HepG2 (cell line): ENCODE measurements around the gene CACNG7. TPM values are rescaled to one million over a fixed set of nuclear protein-coding genes. Genes with fewer than 3 reads are reported as not detected.
A peak's percentile ranks its signal among the peaks of the same experiment; 100 is the strongest.

ENCODE experiments used
- AHR ChIP-seq: IDR thresholded peaks from 2 replicates; pipeline ENCODE4 v1.6.1; 2018; ENCODE audit warnings: missing genetic modification reagents, missing compliant biosample characterization
- BRF2 ChIP-seq: sonication (generic); formaldehyde crosslinking; IDR thresholded peaks from 2 replicates; pipeline ENCODE4 v1.8.1; 2022; ENCODE audit warnings: mild to moderate bottlenecking, missing genetic modification reagents
- ELF1 ChIP-seq: sonication (generic); formaldehyde crosslinking; IDR thresholded peaks from 2 replicates; pipeline ENCODE4 v1.4.0; 2020; ENCODE audit warnings: missing genetic modification reagents
- GZF1 ChIP-seq: sonication (generic); formaldehyde crosslinking; IDR thresholded peaks from 2 replicates; pipeline ENCODE4 v1.5.1; 2020; ENCODE audit warnings: mild to moderate bottlenecking, missing genetic modification reagents
- KDM5A ChIP-seq: fragments of 200-600 bp; sonication (generic); IDR thresholded peaks from 2 replicates; pipeline ENCODE4 v1.7.0; 2018; ENCODE audit warnings: antibody characterized with exemption, mild to moderate bottlenecking, low read length, borderline replicate concordance
- MIER3 ChIP-seq: IDR thresholded peaks from 2 replicates; pipeline ENCODE4 v1.6.1; 2016; ENCODE audit warnings: missing compliant biosample characterization, borderline replicate concordance
- MTF1 ChIP-seq: sonication (generic); formaldehyde crosslinking; IDR thresholded peaks from 2 replicates; pipeline ENCODE4 v1.5.0; 2020; ENCODE audit warnings: missing genetic modification reagents
- NBN ChIP-seq: fragments of 450-650 bp; conservative IDR thresholded peaks from 2 replicates; pipeline ENCODE4 v1.6.1; 2017
- NCOA1 ChIP-seq: sonication (generic); formaldehyde crosslinking; IDR thresholded peaks from 2 replicates; pipeline ENCODE4 v1.9.0; 2021; ENCODE audit warnings: missing genetic modification reagents
- NFATC3 ChIP-seq: sonication (generic); formaldehyde crosslinking; IDR thresholded peaks from 2 replicates; pipeline ENCODE4 v1.5.1; 2020; ENCODE audit warnings: mild to moderate bottlenecking, missing genetic modification reagents
- NFKB2 ChIP-seq: sonication (generic); formaldehyde crosslinking; IDR thresholded peaks from 2 replicates; pipeline ENCODE4 v1.4.0; 2020; ENCODE audit warnings: missing genetic modification reagents, borderline replicate concordance
- NONO ChIP-seq, 2 experiments: fragments of 450-650 bp in 1 of 2; sonication (generic) in 1 of 2; formaldehyde crosslinking in 1 of 2; IDR thresholded peaks in 1 of 2; conservative IDR thresholded peaks in 1 of 2; 2 replicates each; pipeline versions ENCODE4 v1.6.1 to v1.8.0; 2017 to 2022; ENCODE audit warnings: mild to moderate bottlenecking in 1 of 2, missing genetic modification reagents in 1 of 2, moderate library complexity in 1 of 2
- SUZ12 ChIP-seq: fragments of 150-350 bp; IDR thresholded peaks from 2 replicates; pipeline ENCODE4 v1.6.1; 2014; ENCODE audit warnings: low read depth, low read length
- TEAD3 ChIP-seq: optimal IDR thresholded peaks from 2 replicates; pipeline ENCODE3; 2016; ENCODE audit warnings: borderline replicate concordance
- TGIF2 ChIP-seq: IDR thresholded peaks from 2 replicates; pipeline ENCODE4 v1.6.1; 2016; ENCODE audit warnings: control low read depth, missing compliant biosample characterization
- TOPORS ChIP-seq: sonication (generic); formaldehyde crosslinking; IDR thresholded peaks from 2 replicates; pipeline ENCODE4 v1.8.0; 2023; ENCODE audit warnings: mild to moderate bottlenecking, missing genetic modification reagents
- ZHX2 ChIP-seq, 2 experiments: sonication (generic) in 1 of 2; formaldehyde crosslinking in 1 of 2; IDR thresholded peaks; 2 replicates each; pipeline versions ENCODE4 v1.6.1 to v1.9.0; 2014 to 2022; ENCODE audit warnings: antibody characterized with exemption in 1 of 2, borderline replicate concordance in 1 of 2, inconsistent platforms in 1 of 2, low read depth in 1 of 2, missing genetic modification reagents in 1 of 2
- ZNF563 ChIP-seq: sonication (generic); formaldehyde crosslinking; IDR thresholded peaks from 2 replicates; pipeline ENCODE4 v1.8.0; 2022; ENCODE audit warnings: mild to moderate bottlenecking, moderate library complexity, missing genetic modification reagents
- ZSCAN5A ChIP-seq: sonication (generic); formaldehyde crosslinking; IDR thresholded peaks from 2 replicates; pipeline ENCODE4 v1.8.0; 2022; ENCODE audit warnings: mild to moderate bottlenecking, missing genetic modification reagents, borderline replicate concordance
- polyA plus RNA-seq, 8 experiments: library from polyadenylated mRNA; depleted of rRNA in 3 of 8; stranded (reverse) in 7 of 8; unstranded in 1 of 8; fragments of >200 nt; fragmentation: Illumina TruSeq in 4 of 8; extraction: Trizol in 4 of 8; gene quantifications; 2 replicates each; pipeline versions ENCODE4 v1.2.1 to v1.2.3, GENCODE V29; 2011 to 2016; ENCODE audit warnings: low read depth in 4 of 8, missing spikeins in 1 of 8, mixed read lengths in 1 of 8; ENCODE audit not compliant: insufficient read depth in 1 of 8
- total RNA-seq, 5 experiments: library from RNA; depleted of rRNA; stranded (reverse); fragments of >200 nt; fragmentation: Illumina TruSeq; extraction: Trizol; gene quantifications; 2 replicates each; pipeline ENCODE4 v1.2.3, GENCODE V29; 2016; ENCODE audit warnings: low read depth in 1 of 5
- TF ChIP-seq, protein P1 (sequence below): sonication (generic); IDR thresholded peaks from 2 replicates; pipeline ENCODE4 v1.6.1; 2016; ENCODE audit warnings: low read depth, borderline replicate concordance
- TF ChIP-seq, protein P2 (sequence below): IDR thresholded peaks from 2 replicates; pipeline ENCODE4 v1.6.1; 2016; ENCODE audit warnings: missing genetic modification reagents, missing compliant biosample characterization

Gene CACNG7
- total and polyA plus RNA-seq, 2 of the 13 experiments (the other 11 are each of a cell fraction or from before 2014, with no cell fraction given): not detected

GRCh38 chr19:53864308-53864836 is 44.7 kb upstream of the CACNG7 start (continued):
- TF ChIP-seq ZHX2 (IDR thresholded peaks at IDR 0.05; ENCODE audit: low read depth) (no peak), ZHX2 (CRISPR knock-in tag; IDR thresholded peaks at IDR 0.05; ENCODE audit: borderline replicate concordance) (no peak), AHR (peak; percentile 75; the same call in 1 of the 2 replicates), BRF2 (CRISPR knock-in tag) (no peak), MIER3 (peak; percentile 94; the same call in 1 of the 2 replicates), NBN (no peak), ZSCAN5A (no peak; the same call in 1 of the 2 replicates), TOPORS (no peak), TEAD3 (CRISPR knock-in tag) (peak; percentile 98), GZF1 (CRISPR knock-in tag) (no peak), NFKB2 (CRISPR knock-in tag) (no peak), SUZ12 (no peak), KDM5A (no peak), MTF1 (CRISPR knock-in tag) (no peak), NONO (IDR thresholded peaks at IDR 0.05) (no peak), NONO (CRISPR knock-in tag; conservative IDR thresholded peaks at IDR 0.05) (peak; percentile 56; the same call in 1 of the 2 replicates), TGIF2 (CRISPR knock-in tag) (no peak), NFATC3 (CRISPR knock-in tag) (no peak), NCOA1 (no peak), ZNF563 (no peak), ELF1 (CRISPR knock-in tag) (peak; percentile 50; the same call in 1 of the 2 replicates)
- TF ChIP-seq, protein P1, sequence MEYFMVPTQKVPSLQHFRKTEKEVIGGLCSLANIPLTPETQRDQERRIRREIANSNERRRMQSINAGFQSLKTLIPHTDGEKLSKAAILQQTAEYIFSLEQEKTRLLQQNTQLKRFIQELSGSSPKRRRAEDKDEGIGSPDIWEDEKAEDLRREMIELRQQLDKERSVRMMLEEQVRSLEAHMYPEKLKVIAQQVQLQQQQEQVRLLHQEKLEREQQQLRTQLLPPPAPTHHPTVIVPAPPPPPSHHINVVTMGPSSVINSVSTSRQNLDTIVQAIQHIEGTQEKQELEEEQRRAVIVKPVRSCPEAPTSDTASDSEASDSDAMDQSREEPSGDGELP: peak; percentile 83; the same call in 1 of the 2 replicates
- TF ChIP-seq, protein P2, sequence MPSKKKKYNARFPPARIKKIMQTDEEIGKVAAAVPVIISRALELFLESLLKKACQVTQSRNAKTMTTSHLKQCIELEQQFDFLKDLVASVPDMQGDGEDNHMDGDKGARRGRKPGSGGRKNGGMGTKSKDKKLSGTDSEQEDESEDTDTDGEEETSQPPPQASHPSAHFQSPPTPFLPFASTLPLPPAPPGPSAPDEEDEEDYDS (CRISPR knock-in tag): peak; percentile 78
